ENCODE data around the gene WDR47.

GRCh38 chr1:109069294-109069693 is 27.4 kb upstream of the WDR47 start:
- TF ChIP-seq PPARA (CRISPR knock-in tag; IDR thresholded peaks at IDR 0.05; ENCODE audit: borderline replicate concordance) (no peak), ISL1 (CRISPR knock-in tag; IDR thresholded peaks at IDR 0.05) (no peak), ZFP3 (CRISPR knock-in tag; IDR thresholded peaks at IDR 0.05) (no peak), TOX (CRISPR knock-in tag; IDR thresholded peaks at IDR 0.05; ENCODE audit: borderline replicate concordance) (no peak)
